GM19043 (cell line): Measurements from ENCODE around the gene PRR15.

Experiments
- ATAC-seq: cut with Tn5 transposase; IDR thresholded peaks from one replicate; pipeline ENCODE4 v1.9.1; 2021; ENCODE audit warnings: low read depth; ENCODE audit not compliant: unreplicated experiment

PRR15 gene

GRCh38 chr7:29607889-29608288, 44.3 kb downstream of the PRR15 start:
- no peak for ATAC-seq

- no peak for ATAC-seq
Observed at GRCh38 chr7:29609162-29610037, 45.8 kb downstream of the PRR15 start.

GRCh38 chr7:29610086-29610485, 46.5 kb downstream of the PRR15 start:
- ATAC-seq, result no peak

GRCh38 chr7:29611941-29612544, 48.4 kb downstream of the PRR15 start:
- ATAC-seq, result no peak

DNA sequence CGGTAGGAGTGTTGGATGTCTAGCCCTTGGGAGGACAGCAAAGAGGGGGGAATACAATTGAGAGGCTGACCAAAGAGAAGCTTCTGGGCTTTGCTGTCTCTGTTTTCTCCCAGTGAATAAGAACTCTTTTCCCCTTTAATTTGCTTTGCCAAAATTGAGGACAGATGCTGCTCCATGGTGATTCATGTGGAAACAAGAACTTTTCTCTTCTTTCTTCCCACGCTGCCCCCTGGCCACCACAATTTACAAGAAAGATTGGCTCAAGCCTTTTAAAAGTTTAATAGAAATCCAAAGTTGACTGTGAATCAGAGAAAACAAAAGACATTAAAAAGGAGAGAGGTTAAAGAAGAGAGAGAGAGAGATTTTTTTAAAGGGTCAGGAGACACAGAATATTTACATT, 49.0 kb downstream of the PRR15 start:
- ATAC-seq, result no peak

- no peak for ATAC-seq
Observed at GRCh38 chr7:29613100-29613499, 49.5 kb downstream of the PRR15 start.

GRCh38 chr7:29614229-29614628, 50.6 kb downstream of the PRR15 start:
- ATAC-seq, result no peak
